ENCODE measurements around the gene CNTN5.
"Not testable (repeated sequence)": the region's sequence is repeated elsewhere in the genome, so short reads cannot be mapped to it uniquely, and the experiment has no call there.

Gene CNTN5

DNA sequence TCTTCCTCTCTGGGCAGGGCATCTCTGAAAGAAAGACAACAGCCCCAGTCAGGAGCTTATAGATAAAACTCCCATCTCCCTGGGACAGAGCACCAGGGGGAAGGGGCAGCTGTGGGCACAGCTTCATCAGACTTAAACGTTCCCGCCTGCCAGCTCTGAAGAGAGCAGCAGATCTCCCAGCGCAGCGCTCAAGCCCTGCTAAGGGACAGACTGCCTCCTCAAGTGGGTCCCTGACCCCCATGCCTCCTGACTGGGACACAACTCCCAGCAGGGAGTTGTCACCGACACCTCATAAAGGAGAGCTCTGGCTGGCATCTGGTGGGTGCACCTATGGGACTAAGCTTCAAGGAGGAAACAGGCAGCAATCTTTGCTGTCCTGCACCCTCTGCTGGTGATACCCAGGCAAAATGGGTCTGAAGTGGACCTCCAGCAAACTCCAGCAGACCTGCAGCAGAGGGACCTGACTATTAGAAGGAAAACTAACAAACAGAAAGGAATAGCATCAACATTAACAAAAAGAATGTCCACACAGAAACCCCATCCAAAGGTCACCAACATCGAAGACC is 1236.6 kb downstream of the CNTN5 start:
- DNase-seq = not testable (repeated sequence)

GRCh38 chr11:100269516-100269915 is 1248.8 kb downstream of the CNTN5 start:
- DNase-seq = no peak

DNA sequence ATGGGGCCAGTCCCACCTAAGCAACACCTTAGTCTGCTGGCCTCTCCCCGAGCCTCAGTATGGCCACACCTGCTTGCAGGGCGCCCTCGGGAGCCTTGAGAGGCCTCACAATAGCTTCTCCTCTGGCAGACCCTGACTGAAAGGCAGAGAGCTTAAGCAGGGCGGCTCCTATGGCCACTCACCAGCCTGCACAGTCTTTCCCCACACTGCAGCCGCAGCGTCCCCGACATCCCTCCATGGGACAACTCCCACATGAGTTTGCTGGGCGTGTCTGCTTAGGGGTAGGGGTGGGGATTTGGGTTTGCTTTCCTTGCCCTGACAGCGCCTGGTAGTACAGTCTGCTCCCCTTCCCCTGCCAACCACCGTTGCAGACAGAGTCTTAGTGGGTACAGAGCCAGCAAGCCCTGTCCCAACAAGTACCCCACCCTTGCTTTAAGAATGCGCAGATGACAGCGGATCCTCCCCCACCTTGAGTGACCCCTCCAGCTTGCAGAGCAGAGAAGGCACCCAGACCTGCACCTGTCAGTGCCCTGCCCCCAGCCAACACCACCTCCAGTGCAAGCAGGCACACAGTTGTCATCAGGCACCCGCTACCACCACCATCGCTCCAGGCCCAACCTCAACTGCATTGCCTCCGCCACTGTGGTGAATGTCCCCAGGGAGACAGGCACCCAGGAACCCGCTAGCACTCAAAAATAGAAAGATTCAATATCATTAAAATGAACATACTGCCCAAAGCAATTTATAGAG is 1252.5 kb downstream of the CNTN5 start:
- DNase-seq = no peak

DNA sequence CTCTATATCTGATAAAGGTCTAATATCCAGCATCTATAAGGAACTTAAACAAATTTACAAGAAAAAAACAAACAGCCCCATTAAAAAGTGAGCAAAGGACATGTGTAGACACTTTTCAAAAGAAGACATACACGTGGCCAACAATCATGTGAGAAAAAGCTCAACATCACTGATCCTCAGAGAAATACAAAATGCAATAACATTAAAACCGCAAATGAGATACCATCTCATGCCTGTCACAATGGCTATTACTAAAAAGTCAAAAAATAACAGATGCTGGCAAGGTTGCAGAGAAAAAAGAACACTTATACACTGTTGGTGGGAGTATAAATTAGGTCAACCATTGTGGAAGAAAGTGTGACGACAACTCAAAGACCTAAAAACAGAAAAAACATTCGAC is 1253.7 kb downstream of the CNTN5 start:
- not testable (repeated sequence) for DNase-seq

DNA sequence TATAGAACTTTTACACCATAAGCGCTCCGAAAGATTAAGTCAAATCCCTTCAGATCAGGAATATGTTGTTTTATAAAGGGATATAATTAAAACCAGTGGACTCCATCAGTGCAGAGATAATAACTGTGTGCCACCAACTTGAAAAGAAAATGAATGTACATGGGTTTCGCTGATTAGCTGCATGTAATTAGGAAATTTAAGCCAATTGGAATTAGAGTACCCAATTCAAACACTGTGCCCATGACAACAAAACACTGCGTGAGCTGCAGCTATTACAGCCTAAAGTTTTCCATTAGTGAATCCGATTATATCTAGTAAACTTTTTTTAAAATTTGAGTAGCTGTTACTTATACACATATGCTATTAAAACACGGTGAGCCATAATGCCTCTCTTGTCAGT is 1274.0 kb downstream of the CNTN5 start:
- DNase-seq = no peak

DNA sequence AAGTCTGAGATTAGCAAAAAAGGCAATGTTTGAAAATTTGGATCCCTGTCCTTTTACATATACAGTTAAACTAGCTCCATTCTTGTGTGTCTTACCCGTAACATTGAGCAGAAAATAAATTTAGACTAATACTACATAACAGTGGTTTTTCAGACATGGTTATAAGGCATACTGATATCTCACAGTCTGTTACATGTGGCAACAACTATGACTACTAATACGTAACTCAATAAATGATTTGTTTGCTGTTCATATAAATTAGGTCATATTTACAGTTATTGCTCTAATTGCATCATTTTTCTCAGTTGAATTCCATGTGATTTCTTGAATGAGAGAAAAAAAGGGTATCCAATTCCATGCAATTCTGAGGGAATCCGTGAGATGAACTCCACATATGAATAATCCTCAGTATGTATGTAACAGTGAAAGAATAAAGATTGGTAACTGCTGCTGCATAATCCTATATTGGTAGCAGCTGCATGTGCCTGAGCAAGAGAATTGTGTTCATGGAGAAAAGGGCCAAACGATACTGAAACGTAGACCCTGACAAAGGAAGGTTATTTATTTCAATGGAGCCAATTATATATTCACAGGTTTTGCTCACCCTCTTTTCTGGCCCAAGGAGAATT is 1275.4 kb downstream of the CNTN5 start:
- DNase-seq = no peak

GRCh38 chr11:100297516-100297915 is 1276.8 kb downstream of the CNTN5 start:
- no peak for DNase-seq

- DNase-seq = no peak
Observed at GRCh38 chr11:100302824-100303223, 1282.1 kb downstream of the CNTN5 start.

- no peak for DNase-seq
Observed at GRCh38 chr11:100303897-100304296, 1283.1 kb downstream of the CNTN5 start.

DNA sequence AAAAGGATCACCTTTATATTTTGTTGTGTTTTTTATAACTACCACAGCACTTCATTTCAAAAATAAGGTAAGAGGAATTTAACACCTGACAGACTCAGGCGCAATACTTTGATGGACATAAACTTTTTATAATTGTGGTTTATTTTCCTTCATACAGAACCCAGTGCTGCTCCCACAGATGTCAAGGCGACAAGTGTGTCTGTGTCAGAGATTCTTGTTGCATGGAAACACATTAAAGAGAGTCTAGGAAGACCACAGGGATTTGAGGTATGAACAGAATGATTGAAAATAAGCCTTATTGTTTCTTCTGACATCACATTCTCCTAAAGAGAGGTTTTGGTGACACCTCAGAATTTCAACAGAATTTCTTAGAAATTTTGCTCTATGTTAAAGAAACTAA is 1287.5 kb downstream of the CNTN5 start:
- DNase-seq = no peak

- DNase-seq = no peak
Observed at GRCh38 chr11:100315946-100316345, 1295.2 kb downstream of the CNTN5 start.

GRCh38 chr11:100316952-100317351 is 1296.2 kb downstream of the CNTN5 start:
- no peak for DNase-seq

DNA sequence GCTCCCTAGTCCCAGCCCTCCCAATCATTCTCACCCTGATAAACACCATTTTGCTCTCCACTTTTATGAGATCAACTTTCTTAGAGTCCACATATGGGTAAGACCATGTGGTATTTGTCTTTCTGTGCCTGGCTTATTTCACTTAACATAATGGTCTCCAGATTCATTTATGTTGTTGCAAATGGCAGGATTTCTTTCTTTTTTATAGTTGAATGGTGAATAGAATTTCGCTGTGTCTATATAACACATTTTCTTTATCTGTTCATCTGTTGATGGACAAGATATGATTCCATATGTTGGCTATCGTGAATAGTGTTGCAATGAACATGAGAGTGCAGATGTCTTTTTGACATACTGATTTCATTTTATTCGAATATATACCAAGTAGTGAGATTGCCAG is 1298.9 kb downstream of the CNTN5 start:
- DNase-seq = no peak

- DNase-seq = no peak
Observed at GRCh38 chr11:100328626-100329340, 1308.0 kb downstream of the CNTN5 start.

- no peak for DNase-seq
Observed at GRCh38 chr11:100329352-100329751, 1308.6 kb downstream of the CNTN5 start.

- no peak for DNase-seq
Observed at GRCh38 chr11:100336873-100337272, 1316.1 kb downstream of the CNTN5 start.

DNA sequence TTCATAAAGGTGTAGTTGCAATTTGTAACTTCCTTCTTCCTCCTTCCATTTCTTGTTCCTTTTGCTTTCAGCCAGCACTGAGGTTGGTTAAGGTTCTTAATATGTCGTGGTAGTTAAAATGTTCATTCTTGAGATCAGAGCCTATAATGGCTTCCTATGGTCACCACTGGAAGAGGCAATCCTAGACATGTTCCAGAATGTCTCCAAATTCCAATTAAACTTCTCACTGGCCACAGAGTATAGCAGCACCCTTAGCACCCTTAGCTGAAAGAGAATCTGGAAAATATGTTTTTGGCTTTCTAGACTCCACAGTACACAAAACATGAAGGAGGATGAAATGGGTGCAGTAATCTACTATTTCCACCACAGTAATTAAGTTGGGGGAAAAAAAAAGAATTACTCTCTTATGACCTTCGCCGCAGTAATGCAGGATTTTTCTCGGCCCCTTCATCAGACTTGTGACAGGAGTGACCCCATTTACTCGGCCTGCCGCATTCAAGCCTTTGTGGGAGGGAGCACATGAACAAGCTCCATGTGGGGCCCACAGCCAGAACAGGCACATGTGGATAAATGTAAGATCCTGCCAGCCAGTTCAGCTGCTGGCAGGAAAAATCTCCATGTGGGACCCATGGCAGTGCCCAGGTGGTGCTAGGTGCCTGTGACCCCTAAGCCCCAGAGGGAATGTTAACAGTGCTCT is 1317.5 kb downstream of the CNTN5 start:
- DNase-seq = no peak

GRCh38 chr11:100340466-100341319 is 1319.9 kb downstream of the CNTN5 start:
- no peak for DNase-seq

- DNase-seq = no peak
Observed at GRCh38 chr11:100353083-100353482, 1332.3 kb downstream of the CNTN5 start.

DNA sequence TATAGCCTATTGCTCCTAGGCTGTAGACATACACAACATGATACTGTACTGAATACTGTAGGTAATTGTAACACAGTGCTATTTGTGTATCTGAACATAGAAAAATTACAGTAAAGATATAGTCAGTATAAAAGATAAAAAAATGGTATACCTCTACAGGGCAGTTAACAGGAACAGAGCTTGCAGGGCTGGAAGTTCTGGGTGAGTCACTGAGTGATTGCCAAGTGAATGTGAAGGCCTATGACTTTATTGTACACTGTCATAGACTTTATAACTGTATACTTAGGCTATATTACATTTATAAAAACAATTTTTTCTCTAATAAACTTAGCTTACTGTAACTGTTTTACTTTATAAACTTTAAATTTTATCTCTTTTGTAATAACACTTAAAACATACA is 1334.0 kb downstream of the CNTN5 start:
- DNase-seq = no peak

- DNase-seq = no peak
Observed at GRCh38 chr11:100356035-100356434, 1335.3 kb downstream of the CNTN5 start.

DNA sequence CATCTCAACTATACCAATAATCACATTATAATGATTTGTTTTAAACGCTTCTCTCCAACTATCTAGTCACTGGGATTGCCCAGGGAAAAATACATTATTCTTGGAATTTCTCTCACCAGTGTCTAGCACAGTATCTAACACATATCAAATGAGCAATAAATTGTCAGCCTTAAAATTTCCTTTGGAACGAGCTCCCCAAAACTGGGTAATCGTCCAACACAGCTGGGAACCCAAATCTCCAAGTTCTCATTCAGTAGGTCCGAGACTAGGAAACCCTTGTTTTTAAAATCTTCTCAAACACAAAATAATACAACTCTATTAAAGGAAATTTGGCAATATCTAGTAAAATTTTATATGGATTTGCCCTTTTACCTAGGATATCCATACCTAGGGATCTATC is 1338.5 kb downstream of the CNTN5 start:
- no peak for DNase-seq
